Measurements from ENCODE around the gene LARGE2. TPM values are rescaled to one million over a fixed set of nuclear protein-coding genes. Genes with fewer than 3 reads are reported as not detected.

Gene LARGE2
- total and polyA plus RNA-seq, 10 donors: 2.5 to 18.8 (median 6.2) TPM

DNA sequence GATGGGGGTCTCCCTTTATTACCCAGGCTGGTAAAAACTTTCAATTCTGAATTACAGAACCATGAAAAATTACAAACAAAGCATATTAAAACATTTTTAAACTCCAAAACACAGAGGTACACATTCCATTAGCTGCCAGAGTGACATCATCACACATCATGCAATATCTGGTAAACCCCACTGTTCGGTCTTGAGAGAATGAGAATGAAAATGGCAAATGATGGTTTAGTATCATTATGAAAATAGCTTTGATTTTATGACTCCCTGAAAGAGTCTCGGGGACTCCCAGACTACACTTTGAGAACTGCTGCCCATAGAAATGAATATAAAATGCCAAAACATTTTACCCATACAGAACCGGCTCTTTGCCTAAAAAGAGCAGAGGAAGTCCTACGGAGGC lies 18.8 kb downstream of the LARGE2 start:
- no peak for TF ChIP-seq POLR2A (IDR thresholded peaks at IDR 0.05)
- no peak for TF ChIP-seq POLR2AphosphoS5 (IDR thresholded peaks at IDR 0.05)
- TF ChIP-seq, protein P1, sequence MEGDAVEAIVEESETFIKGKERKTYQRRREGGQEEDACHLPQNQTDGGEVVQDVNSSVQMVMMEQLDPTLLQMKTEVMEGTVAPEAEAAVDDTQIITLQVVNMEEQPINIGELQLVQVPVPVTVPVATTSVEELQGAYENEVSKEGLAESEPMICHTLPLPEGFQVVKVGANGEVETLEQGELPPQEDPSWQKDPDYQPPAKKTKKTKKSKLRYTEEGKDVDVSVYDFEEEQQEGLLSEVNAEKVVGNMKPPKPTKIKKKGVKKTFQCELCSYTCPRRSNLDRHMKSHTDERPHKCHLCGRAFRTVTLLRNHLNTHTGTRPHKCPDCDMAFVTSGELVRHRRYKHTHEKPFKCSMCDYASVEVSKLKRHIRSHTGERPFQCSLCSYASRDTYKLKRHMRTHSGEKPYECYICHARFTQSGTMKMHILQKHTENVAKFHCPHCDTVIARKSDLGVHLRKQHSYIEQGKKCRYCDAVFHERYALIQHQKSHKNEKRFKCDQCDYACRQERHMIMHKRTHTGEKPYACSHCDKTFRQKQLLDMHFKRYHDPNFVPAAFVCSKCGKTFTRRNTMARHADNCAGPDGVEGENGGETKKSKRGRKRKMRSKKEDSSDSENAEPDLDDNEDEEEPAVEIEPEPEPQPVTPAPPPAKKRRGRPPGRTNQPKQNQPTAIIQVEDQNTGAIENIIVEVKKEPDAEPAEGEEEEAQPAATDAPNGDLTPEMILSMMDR (IDR thresholded peaks at IDR 0.05 in 8 of 11, conservative IDR thresholded peaks at IDR 0.05 in 3 of 11): no peak
- Histone ChIP-seq H3K4me3 (no peak overlapping the region), H3K27me3 (replicated peaks in 1 of 7) (no peaks in the 10 kb centered on the region), H3K36me3 (peaks cover 3 to 100% (median 48%) of the 10 kb centered on the region in 6 donors), H3K27ac (no peak overlapping the region), H3K4me1 (peaks cover 0 to 35% (median 3%) of the 10 kb centered on the region in 6 donors), H3K9me3 (no peaks in the 10 kb centered on the region)
- no peak for DNase-seq
- intact Hi-C loops (cut with DNase I; ENCODE audit: low total_unique reads): no loop called here
- WGBS, 5 donors: 78 to 94% (median 84%) methylated on average over 4 of the region's 4 CpGs

DNA sequence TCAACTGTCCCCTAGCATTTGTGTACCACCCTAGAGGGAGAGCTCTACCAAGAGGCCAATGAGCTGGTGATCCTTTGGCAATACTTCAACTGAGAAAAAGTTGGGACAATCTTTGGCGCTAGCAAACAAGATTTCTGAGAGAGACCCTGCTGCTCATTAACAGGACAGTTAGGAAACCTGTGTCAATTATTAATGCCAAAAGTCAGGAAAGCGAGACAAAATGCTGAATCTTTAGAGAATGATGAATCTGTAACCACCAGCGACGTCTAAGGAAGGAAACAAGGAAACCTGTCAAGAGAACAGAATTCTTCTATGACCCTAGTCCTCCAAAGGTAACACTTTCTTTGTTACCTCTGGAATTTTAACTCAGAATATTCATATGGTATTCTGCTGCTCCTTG lies 19.9 kb downstream of the LARGE2 start:
- no peak for DNase-seq
- intact Hi-C loops (cut with DNase I; ENCODE audit: low total_unique reads): no loop called here
- H3K9me3 ChIP-seq: no peaks in the 10 kb centered on the region
- no peak overlapping the region for H3K4me3 ChIP-seq
- H3K36me3 ChIP-seq: peaks cover under 1 to 100% (median 53%) of the 10 kb centered on the region in 6 donors
- no peak for TF ChIP-seq POLR2A (IDR thresholded peaks at IDR 0.05)
- TF ChIP-seq POLR2AphosphoS5 (IDR thresholded peaks at IDR 0.05): no peak
- TF ChIP-seq, protein P1 (IDR thresholded peaks at IDR 0.05 in 8 of 11, conservative IDR thresholded peaks at IDR 0.05 in 3 of 11): no peak
- H3K27me3 ChIP-seq (replicated peaks in 1 of 7): no peaks in the 10 kb centered on the region
- H3K4me1 ChIP-seq: peaks cover 0 to 24% (median 2%) of the 10 kb centered on the region in 6 donors
- H3K27ac ChIP-seq: no peak overlapping the region
- 95 to 97% (median 96%) methylated on average over 4 of the region's 4 CpGs for WGBS, 5 donors

DNA sequence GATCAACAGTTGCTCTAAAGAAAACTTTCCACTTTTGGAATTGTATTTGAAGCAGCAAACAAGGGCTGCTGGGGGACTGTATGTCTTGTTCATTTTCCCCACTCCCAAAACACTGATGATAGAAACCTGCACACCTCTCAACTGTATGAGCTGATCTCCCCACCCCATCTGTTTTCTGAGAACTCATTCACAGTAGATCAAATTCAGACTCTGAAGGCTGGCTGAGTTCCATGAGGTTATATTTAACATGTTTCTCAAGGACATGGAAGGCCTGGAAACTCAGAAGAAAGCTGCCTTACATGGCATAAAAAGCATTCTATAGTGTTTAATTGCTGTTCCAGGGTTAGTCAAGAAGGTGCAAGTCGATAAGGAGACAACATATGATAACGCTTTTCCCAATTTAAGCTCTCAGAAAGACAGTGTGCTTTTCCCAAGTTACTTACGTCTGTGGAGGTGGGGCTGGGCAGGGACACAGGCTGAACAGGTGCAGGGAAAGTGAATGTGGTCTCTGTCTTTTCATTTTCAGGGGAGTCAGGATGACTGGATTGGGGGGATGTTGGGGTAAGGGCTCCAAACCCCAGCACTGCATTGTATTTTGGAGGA lies 23.0 kb downstream of the LARGE2 start:
- H3K9me3 ChIP-seq: no peaks in the 10 kb centered on the region
- WGBS, 5 donors: 87 to 100% (median 94%) methylated on average over 3 of the region's 3 CpGs

DNA sequence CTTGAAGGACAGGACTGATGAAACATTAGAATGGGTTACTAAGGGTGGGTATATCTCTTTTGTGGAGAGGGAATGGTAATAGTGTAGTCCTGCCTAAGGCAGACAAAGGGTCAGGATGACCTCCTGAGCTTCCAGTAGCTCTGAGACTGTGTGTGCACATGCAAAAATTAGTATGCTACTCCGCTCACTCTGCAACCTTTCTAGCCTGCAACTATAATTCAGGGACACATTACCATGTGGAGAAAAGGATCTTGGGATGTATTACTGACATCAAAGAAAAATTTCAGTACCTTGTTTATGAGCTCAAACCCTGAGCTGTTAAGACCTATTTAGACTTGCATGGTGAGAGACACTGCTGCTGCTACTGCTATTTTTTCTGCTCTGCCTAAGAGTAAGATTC lies 25.4 kb downstream of the LARGE2 start:
- Histone ChIP-seq H3K4me3 (no peak overlapping the region), H3K27ac (no peak overlapping the region), H3K9me3 (no peaks in the 10 kb centered on the region), H3K27me3 (replicated peaks in 1 of 7) (no peaks in the 10 kb centered on the region), H3K4me1 (no peaks in the 10 kb centered on the region), H3K36me3 (peaks cover 0 to 100% (median 74%) of the 10 kb centered on the region in 6 donors)
- WGBS, 5 donors: 92 to 100% (median 97%) methylated on average over 1 of the region's 1 CpG
- DNase-seq: no peak
- intact Hi-C loops (cut with DNase I; ENCODE audit: low total_unique reads): no loop called here
- TF ChIP-seq POLR2AphosphoS5 (IDR thresholded peaks at IDR 0.05): no peak

More for the DNA sequence above, 23.0 kb downstream of the LARGE2 start:
- TF ChIP-seq POLR2A (IDR thresholded peaks at IDR 0.05) (no peak), POLR2AphosphoS5 (IDR thresholded peaks at IDR 0.05) (no peak)
- TF ChIP-seq, protein P1 (IDR thresholded peaks at IDR 0.05 in 8 of 11, conservative IDR thresholded peaks at IDR 0.05 in 3 of 11): no peak
- H3K27me3 ChIP-seq (replicated peaks in 1 of 7): no peaks in the 10 kb centered on the region
- no peak overlapping the region for H3K27ac ChIP-seq
- DNase-seq: no peak
- H3K36me3 ChIP-seq: peaks cover 0 to 100% (median 71%) of the 10 kb centered on the region in 6 donors
- intact Hi-C loops (cut with DNase I; ENCODE audit: low total_unique reads): no loop called here
- no peak overlapping the region for H3K4me3 ChIP-seq
- no peaks in the 10 kb centered on the region for H3K4me1 ChIP-seq
